ENCODE data around the gene SDK1.
A peak's percentile ranks its signal among the peaks of the same experiment; 100 is the strongest.
"Not testable (repeated sequence)": the region's sequence is repeated elsewhere in the genome, so short reads cannot be mapped to it uniquely, and the experiment has no call there.

The SDK1 gene

DNA sequence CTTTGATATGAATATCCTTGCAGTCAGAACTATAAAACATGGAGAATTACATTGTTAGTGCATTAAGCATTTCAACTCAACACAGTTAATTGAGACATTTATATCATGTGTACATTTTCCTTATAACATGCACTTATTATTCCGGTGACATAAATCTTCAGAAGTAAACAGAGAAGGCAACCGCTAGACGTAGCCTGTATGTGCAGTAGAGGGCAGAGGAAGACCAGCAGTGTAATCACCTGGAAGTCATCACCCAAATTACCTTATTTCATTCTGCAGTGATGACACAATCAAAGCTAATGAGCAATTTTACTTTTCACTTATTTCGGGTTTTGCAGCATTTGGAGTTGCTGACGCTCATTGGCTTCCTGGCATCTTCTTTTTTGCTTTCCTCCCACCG is 394.6 kb downstream of the SDK1 start:
- no peaks in the 10 kb centered on the region for H3K27me3 ChIP-seq (ENCODE audit: insufficient read depth, low read depth, severe bottlenecking)
- H3K9me3 ChIP-seq (ENCODE audit: severe bottlenecking) = no peaks in the 10 kb centered on the region
- TF ChIP-seq, protein P1, sequence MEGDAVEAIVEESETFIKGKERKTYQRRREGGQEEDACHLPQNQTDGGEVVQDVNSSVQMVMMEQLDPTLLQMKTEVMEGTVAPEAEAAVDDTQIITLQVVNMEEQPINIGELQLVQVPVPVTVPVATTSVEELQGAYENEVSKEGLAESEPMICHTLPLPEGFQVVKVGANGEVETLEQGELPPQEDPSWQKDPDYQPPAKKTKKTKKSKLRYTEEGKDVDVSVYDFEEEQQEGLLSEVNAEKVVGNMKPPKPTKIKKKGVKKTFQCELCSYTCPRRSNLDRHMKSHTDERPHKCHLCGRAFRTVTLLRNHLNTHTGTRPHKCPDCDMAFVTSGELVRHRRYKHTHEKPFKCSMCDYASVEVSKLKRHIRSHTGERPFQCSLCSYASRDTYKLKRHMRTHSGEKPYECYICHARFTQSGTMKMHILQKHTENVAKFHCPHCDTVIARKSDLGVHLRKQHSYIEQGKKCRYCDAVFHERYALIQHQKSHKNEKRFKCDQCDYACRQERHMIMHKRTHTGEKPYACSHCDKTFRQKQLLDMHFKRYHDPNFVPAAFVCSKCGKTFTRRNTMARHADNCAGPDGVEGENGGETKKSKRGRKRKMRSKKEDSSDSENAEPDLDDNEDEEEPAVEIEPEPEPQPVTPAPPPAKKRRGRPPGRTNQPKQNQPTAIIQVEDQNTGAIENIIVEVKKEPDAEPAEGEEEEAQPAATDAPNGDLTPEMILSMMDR (IDR thresholded peaks at IDR 0.05; ENCODE audit: low read depth, low read length) = peak; percentile 17; the same call in 1 of the 2 replicates

DNA sequence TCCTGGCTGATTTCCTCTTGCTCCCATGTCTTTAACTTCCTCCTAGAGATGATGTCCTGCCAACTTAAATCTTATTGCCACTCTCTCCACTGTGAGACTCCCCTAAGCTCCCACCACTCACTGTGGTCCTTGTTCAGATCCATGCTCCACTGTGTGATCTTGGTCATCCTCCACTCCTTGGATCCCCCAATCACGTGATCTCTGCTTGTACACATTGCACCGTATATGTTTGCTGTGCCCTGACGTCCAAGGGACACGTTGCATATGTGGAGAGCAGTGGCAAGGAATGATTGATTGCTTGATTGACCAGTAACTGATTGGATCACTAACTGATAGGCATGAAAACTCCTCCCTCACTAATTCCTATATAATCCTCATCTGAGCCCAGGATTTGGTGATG is 395.1 kb downstream of the SDK1 start:
- H3K27me3 ChIP-seq (ENCODE audit: insufficient read depth, low read depth, severe bottlenecking) = no peaks in the 10 kb centered on the region
- H3K36me3 ChIP-seq = no peaks in the 10 kb centered on the region
- H3K27ac ChIP-seq = no peak overlapping the region
- no peak overlapping the region for H3K4me3 ChIP-seq (ENCODE audit: low read depth, low read length)
- H3K9me3 ChIP-seq (ENCODE audit: severe bottlenecking) = no peaks in the 10 kb centered on the region
- DNase-seq = no peak
- TF ChIP-seq, protein P1 (IDR thresholded peaks at IDR 0.05; ENCODE audit: low read depth, low read length) = no peak

More for the DNA sequence above, 394.6 kb downstream of the SDK1 start:
- Histone ChIP-seq H3K27ac (no peak overlapping the region), H3K36me3 (no peaks in the 10 kb centered on the region), H3K4me3 (ENCODE audit: low read depth, low read length) (no peak overlapping the region)
- no peak for DNase-seq

DNA sequence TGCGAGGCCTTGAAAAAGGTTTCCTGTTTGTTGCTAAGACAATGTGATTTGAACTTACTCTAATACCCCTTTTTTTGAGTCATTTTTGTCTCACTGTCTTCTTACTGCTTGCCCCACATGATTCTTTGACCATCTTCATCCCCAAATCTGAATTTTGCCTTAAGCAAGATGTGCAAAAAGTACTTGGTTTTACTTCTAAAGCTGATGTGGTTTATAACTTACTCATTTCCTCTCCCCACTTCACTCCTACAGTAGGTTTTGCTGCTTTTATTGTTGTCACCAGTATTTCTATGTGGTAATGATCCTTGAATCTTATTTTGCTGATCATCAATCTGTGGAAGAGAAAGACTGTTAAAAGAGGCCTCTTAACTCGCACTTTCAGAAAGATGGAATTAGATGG is 396.4 kb downstream of the SDK1 start:
- no peaks in the 10 kb centered on the region for H3K9me3 ChIP-seq (ENCODE audit: severe bottlenecking)
- H3K4me3 ChIP-seq (ENCODE audit: low read depth, low read length) = no peak overlapping the region
- no peaks in the 10 kb centered on the region for H3K36me3 ChIP-seq
- no peak for DNase-seq
- no peak overlapping the region for H3K27ac ChIP-seq
- H3K27me3 ChIP-seq (ENCODE audit: insufficient read depth, low read depth, severe bottlenecking) = no peaks in the 10 kb centered on the region
- TF ChIP-seq, protein P1 (IDR thresholded peaks at IDR 0.05; ENCODE audit: low read depth, low read length) = no peak

DNA sequence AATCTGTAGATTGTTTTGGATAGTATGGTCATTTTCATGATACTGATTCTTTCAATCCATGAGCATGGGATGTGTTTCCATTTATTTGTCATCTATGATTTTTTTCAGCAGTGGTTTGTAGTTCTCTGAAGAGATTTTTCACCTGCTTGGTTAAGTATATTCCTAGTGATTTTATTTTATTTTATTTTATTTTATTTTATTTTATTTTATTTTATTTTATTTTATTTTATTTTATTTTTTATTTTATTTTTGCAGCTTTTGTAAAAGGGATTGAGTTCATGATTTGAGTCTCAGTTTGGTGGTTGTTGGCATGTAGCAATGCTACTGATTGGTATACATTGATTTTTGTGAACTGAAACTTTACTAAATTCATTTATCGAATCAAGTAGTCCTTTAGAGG is 404.2 kb downstream of the SDK1 start:
- Histone ChIP-seq H3K9me3 (ENCODE audit: severe bottlenecking) (no peaks in the 10 kb centered on the region), H3K27ac (no peak overlapping the region), H3K27me3 (ENCODE audit: insufficient read depth, low read depth, severe bottlenecking) (no peaks in the 10 kb centered on the region), H3K36me3 (no peaks in the 10 kb centered on the region), H3K4me3 (ENCODE audit: low read depth, low read length) (no peak overlapping the region)
- TF ChIP-seq, protein P1 (IDR thresholded peaks at IDR 0.05; ENCODE audit: low read depth, low read length) = no peak
- no peak for DNase-seq

DNA sequence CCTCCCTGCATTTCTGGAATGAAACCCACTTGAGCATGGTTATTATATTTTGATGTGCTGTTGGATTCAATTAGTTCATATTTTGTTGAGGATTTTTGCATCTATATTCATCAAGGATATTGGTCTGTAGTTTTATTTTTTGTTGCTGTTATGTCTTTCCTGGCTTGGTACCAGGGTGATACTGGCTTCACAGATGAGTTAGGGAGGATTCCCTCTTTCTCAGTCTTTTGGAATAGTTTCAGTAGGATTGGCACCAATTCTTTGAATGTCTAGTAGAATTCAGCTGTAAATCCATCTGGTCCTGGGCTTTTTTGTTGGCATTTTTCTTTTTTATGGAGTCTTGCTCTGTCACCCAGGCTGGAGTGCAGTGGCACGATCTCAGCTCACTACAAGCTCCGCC is 405.0 kb downstream of the SDK1 start:
- not testable (repeated sequence) for H3K9me3 ChIP-seq (ENCODE audit: severe bottlenecking); H3K4me3 ChIP-seq (ENCODE audit: low read depth, low read length); H3K27me3 ChIP-seq (ENCODE audit: insufficient read depth, low read depth, severe bottlenecking); H3K27ac ChIP-seq; H3K36me3 ChIP-seq; DNase-seq

DNA sequence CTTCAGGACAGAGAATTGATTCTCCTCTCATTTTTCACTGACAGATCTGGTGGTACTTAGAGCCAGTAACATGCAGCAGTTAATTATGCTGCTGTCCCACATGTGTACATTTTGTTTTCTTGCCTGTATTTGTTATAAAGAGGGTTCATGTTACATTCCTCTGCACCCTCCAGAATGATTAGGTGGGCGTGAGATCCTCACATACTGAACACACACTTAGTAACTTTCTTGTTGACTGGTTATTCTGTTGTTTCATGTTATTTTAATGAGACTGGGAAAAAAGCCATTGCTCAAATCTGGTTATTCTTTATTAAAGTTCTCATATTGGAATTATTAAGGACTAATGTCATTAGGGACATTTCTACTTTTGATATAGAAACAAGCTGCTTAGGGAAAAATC is 409.1 kb downstream of the SDK1 start:
- H3K4me3 ChIP-seq (ENCODE audit: low read depth, low read length) = no peak overlapping the region
- TF ChIP-seq, protein P1 (IDR thresholded peaks at IDR 0.05; ENCODE audit: low read depth, low read length) = no peak

More for the DNA sequence above, 409.1 kb downstream of the SDK1 start:
- Histone ChIP-seq H3K27me3 (ENCODE audit: insufficient read depth, low read depth, severe bottlenecking) (no peaks in the 10 kb centered on the region), H3K9me3 (ENCODE audit: severe bottlenecking) (no peaks in the 10 kb centered on the region), H3K36me3 (no peaks in the 10 kb centered on the region), H3K27ac (no peak overlapping the region)
- no peak for DNase-seq
